Endothelial cell of umbilical vein (primary cell): ENCODE data around the gene SPATA6L. TPM values are rescaled to one million over a fixed set of nuclear protein-coding genes. Genes with fewer than 3 reads are reported as not detected.
A peak's percentile ranks its signal among the peaks of the same experiment; 100 is the strongest.

Experiments
- BruUV-seq: library from RNA; stranded (reverse); fragments of 400-500 nt; replicated peaks from 2 replicates; lab custom pipeline; 2021; lab: Mats Ljungman, UMichigan
- CTCF ChIA-PET: fragments of 300-600, 350-600 bp; sonication (Branson Sonifier 250); formaldehyde crosslinking; loops from one replicate; lab custom pipeline; 2021; ENCODE audit warnings: antibody characterized with exemption, inconsistent platforms; lab: Charles Lee
- POLR2A ChIA-PET: fragments of 300-600, 350-600 bp; sonication (Branson Sonifier 250); formaldehyde crosslinking; loops from one replicate; lab custom pipeline; 2021; ENCODE audit warnings: antibody characterized with exemption, inconsistent platforms; lab: Charles Lee
- DNase-seq: peaks from one replicate; pipeline ENCODE4 v3.0.0-alpha.2; 2011; ENCODE audit warnings: low read depth, low spot score
- FAIRE-seq: peaks from 2 replicates; lab custom pipeline; 2011; peaks lifted over from hg19 to GRCh38; lab: Jason Lieb, UNC
- H2AFZ ChIP-seq: 2 replicates; pipeline ENCODE4 v1.6.0; 2012; ENCODE audit warnings: low read depth, low read length, control low read depth, inconsistent platforms
- H3K27ac ChIP-seq: 2 replicates; pipeline ENCODE4 v1.5.1; 2011; ENCODE audit warnings: low read depth, mild to moderate bottlenecking, control low read depth, low read length, moderate library complexity; ENCODE audit not compliant: insufficient read depth
- H3K27me3 ChIP-seq, 2 experiments: 2 replicates each; pipeline versions ENCODE4 v1.6.0 to v1.6.1; 2011; ENCODE audit warnings: low read length in 2 of 2, mixed read lengths in 1 of 2; ENCODE audit not compliant: control insufficient read depth in 2 of 2, insufficient read depth in 2 of 2
- H3K36me3 ChIP-seq, 2 experiments: 2 replicates in 1 of 2; 3 replicates in 1 of 2; pipeline ENCODE4 v1.5.1; 2011; ENCODE audit warnings: low read length in 2 of 2, mild to moderate bottlenecking in 1 of 2, moderate library complexity in 1 of 2; ENCODE audit not compliant: control insufficient read depth in 2 of 2, insufficient read depth in 2 of 2; ENCODE audit errors: extremely low read depth in 1 of 2
- H3K4me1 ChIP-seq: 3 replicates; pipeline ENCODE4 v1.5.1; 2011; ENCODE audit warnings: mild to moderate bottlenecking, low read length; ENCODE audit not compliant: control insufficient read depth, insufficient read depth; ENCODE audit errors: extremely low read depth
- H3K4me2 ChIP-seq: 2 replicates; pipeline ENCODE4 v1.6.1; 2011; ENCODE audit warnings: low read length, control low read depth, mixed read lengths; ENCODE audit not compliant: insufficient read depth
- H3K4me3 ChIP-seq, 3 experiments: fragments of 200-600 bp in 1 of 3; sonication (generic), shearing (Covaris generic) in 1 of 3; replicated peaks in 1 of 3; 2 replicates each; pipeline ENCODE4 v1.5.1; 2011 to 2016; ENCODE audit warnings: control low read depth in 3 of 3, low read length in 3 of 3, mild to moderate bottlenecking in 2 of 3, inconsistent platforms in 1 of 3, low read depth in 1 of 3, moderate library complexity in 1 of 3; ENCODE audit not compliant: insufficient read depth in 1 of 3
- H3K79me2 ChIP-seq: 2 replicates; pipeline ENCODE4 v1.6.0; 2012; ENCODE audit warnings: low read length, inconsistent platforms; ENCODE audit not compliant: control insufficient read depth, insufficient read depth
- H3K9ac ChIP-seq: replicated peaks from 2 replicates; pipeline ENCODE3; 2011; ENCODE audit warnings: low read length, control low read depth; ENCODE audit not compliant: insufficient read depth; ENCODE audit errors: extremely low read depth
- H3K9me1 ChIP-seq: replicated peaks from 3 replicates; pipeline ENCODE4 v1.6.0; 2011; ENCODE audit warnings: mild to moderate bottlenecking, low read length; ENCODE audit not compliant: control insufficient read depth, insufficient read depth; ENCODE audit errors: extremely low read depth
- H3K9me3 ChIP-seq: replicated peaks from 2 replicates; pipeline ENCODE4 v1.5.1; 2012; ENCODE audit warnings: low read length, inconsistent platforms; ENCODE audit not compliant: control insufficient read depth, insufficient read depth
- H4K20me1 ChIP-seq: replicated peaks from 2 replicates; pipeline ENCODE3; 2011; ENCODE audit warnings: mild to moderate bottlenecking, low read length; ENCODE audit not compliant: control insufficient read depth, insufficient read depth; ENCODE audit errors: extremely low read depth
- CTCF ChIP-seq, 2 donors: IDR thresholded peaks; 1 replicate in 1 of 2; 2 replicates in 1 of 2; pipeline ENCODE4 v1.5.1; 2011; ENCODE audit warnings: low read length in 2 of 2, mild to moderate bottlenecking in 2 of 2, moderate library complexity in 2 of 2, control low read depth in 1 of 2, inconsistent platforms in 1 of 2, low read depth in 1 of 2; ENCODE audit not compliant: insufficient read depth in 1 of 2; ENCODE audit errors: extremely low read depth in 1 of 2
- EZH2 ChIP-seq: IDR thresholded peaks from 2 replicates; pipeline ENCODE4 v1.6.1; 2012; ENCODE audit warnings: borderline replicate concordance, low read depth, mild to moderate bottlenecking, moderate library complexity, low read length, inconsistent platforms; ENCODE audit not compliant: severe bottlenecking
- FOS ChIP-seq: IDR thresholded peaks from 2 replicates; pipeline ENCODE4 v1.6.1; 2011; ENCODE audit warnings: mild to moderate bottlenecking, low read length, moderate library complexity, borderline replicate concordance; ENCODE audit not compliant: insufficient read depth
- GATA2 ChIP-seq: IDR thresholded peaks from 2 replicates; pipeline ENCODE4 v1.7.0; 2011; ENCODE audit warnings: low read depth, mild to moderate bottlenecking, moderate library complexity, mixed read lengths, low read length; ENCODE audit not compliant: insufficient read length, insufficient read depth
- JUN ChIP-seq: IDR thresholded peaks from 2 replicates; pipeline ENCODE4 v1.6.1; 2011; ENCODE audit warnings: borderline replicate concordance, low read depth; ENCODE audit not compliant: insufficient read length, insufficient read depth
- MAX ChIP-seq: IDR thresholded peaks from 2 replicates; pipeline ENCODE4 v1.6.1; 2011; ENCODE audit not compliant: insufficient read depth, insufficient read length
- MYC ChIP-seq: IDR thresholded peaks from one replicate; pipeline ENCODE4 v1.6.1; 2011; ENCODE audit warnings: mild to moderate bottlenecking, low read depth, low read length
- POLR2A ChIP-seq: IDR thresholded peaks from 2 replicates; pipeline ENCODE4 v1.6.1; 2012; ENCODE audit warnings: low read depth, mild to moderate bottlenecking, control low read depth, low read length
- POLR2AphosphoS5 ChIP-seq: IDR thresholded peaks from 2 replicates; pipeline ENCODE4 v1.6.1; 2012; ENCODE audit warnings: low read depth, mild to moderate bottlenecking, control low read depth, low read length, moderate library complexity; ENCODE audit not compliant: insufficient read depth
- dilution Hi-C: fragments of 300-500 bp; cut with MboI; formaldehyde crosslinking; loops from one replicate; pipeline ENCODE4 v1.15.0; 2019; ENCODE audit warnings: low sequenced_read_pairs; ENCODE audit not compliant: extremely low pct_ligation_motif_present
- intact Hi-C: fragments of 100-400 bp; cut with micrococcal nuclease; formaldehyde crosslinking; loops from one replicate; pipeline ENCODE4 v1.10.0; 2022
- polyA plus RNA-seq, 4 experiments: library from polyadenylated mRNA; depleted of rRNA in 3 of 4; stranded (reverse) in 3 of 4; unstranded in 1 of 4; fragments of >200 nt; gene quantifications; 2 replicates each; pipeline versions ENCODE4 v1.2.1 to v1.2.3, GENCODE V29; 2011 to 2012; ENCODE audit warnings: missing spikeins in 1 of 4
- total RNA-seq: library from RNA; stranded (reverse); gene quantifications from 2 replicates; pipeline ENCODE4 v1.2.3, GENCODE V29; 2021

SPATA6L gene
- total and polyA plus RNA-seq, 2 donors (not counting 3 experiments of a cell fraction or from before 2014, with no cell fraction given), result 0.40 to 1.5 TPM

- H3K27ac ChIP-seq, result no peak overlapping the region
- FAIRE-seq (no peak), DNase-seq (peak; percentile 31)
- H3K79me2 ChIP-seq, result no peaks in the 10 kb centered on the region
- H3K4me2 ChIP-seq, result no peak overlapping the region
- H4K20me1 ChIP-seq, result no peaks in the 10 kb centered on the region
- no peaks in the 10 kb centered on the region for H3K9me1 ChIP-seq
- ChIA-PET CTCF (interaction anchor here (0.8 to 1.2 kb wide), 2 partner anchors 22 to 28 kb away, joined by 3 read pairs; no protein-coding TSS in a partner anchor), POLR2A (no interaction called here)
- no TSS peak for BruUV-seq
- H3K4me3 ChIP-seq, result no peak overlapping the region
- no peak overlapping the region for H3K9ac ChIP-seq
- H2AFZ ChIP-seq, result no peak overlapping the region
- intact Hi-C loops, result no loop called here
- H3K27me3 ChIP-seq, result no peaks in the 10 kb centered on the region
- no peaks in the 10 kb centered on the region for H3K4me1 ChIP-seq
- no peaks in the 10 kb centered on the region for H3K36me3 ChIP-seq
- H3K9me3 ChIP-seq, result no peaks in the 10 kb centered on the region
- TF ChIP-seq POLR2A (no peak), FOS (no peak), POLR2AphosphoS5 (no peak), GATA2 (no peak), MYC (no peak), JUN (no peak), EZH2 (no peak), CTCF (IDR thresholded peaks at IDR 0.05; ENCODE audit: extremely low read depth in 1 of 2, insufficient read depth in 1 of 2, low read depth in 1 of 2, low read length in 2 of 2) (no peak), MAX (no peak)
- dilution Hi-C loops, result no loop called here
Measured at GRCh38 chr9:4588721-4589120, 77.6 kb downstream of the SPATA6L start.
